ENCODE data around the gene C1QTNF1. TPM values are rescaled to one million over a fixed set of nuclear protein-coding genes. Genes with fewer than 3 reads are reported as not detected.
"Not testable (repeated sequence)": the region's sequence is repeated elsewhere in the genome, so short reads cannot be mapped to it uniquely, and the experiment has no call there.

Gene C1QTNF1
- polyA plus RNA-seq, 1 donor, result 3.8 TPM

DNA sequence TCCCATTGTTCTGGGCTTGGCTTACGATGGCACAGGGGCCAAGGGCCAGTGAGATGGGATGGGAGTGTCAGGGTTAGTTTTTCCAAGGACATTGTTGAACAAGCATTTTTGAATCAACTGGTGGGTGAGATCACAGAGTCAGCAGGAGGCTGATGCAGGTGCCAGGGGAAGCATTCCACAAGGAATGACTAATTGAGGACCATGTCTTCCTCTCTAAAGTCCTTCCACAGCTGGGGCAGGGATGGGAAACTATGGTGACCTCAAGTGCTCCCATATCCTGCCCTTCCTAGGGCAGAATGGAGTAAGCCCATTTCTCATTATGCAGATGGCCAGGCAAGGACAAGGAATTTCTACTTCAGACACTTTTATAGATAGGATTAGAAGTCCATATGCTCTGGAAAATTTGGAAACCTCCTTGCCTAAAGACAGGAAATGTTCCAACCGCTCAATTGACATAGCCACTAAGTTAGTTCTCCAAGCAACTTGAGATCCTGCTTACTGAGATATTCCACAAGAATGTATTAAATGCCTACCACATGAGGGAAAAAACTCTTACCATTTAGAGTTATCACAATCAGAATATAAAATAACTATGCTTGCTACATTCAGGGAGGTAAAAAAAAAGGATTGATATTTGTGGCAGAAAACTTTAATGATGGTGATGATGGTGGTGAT is 29.4 kb downstream of the C1QTNF1 start:
- no peak for DNase-seq (ENCODE audit: low read depth)

DNA sequence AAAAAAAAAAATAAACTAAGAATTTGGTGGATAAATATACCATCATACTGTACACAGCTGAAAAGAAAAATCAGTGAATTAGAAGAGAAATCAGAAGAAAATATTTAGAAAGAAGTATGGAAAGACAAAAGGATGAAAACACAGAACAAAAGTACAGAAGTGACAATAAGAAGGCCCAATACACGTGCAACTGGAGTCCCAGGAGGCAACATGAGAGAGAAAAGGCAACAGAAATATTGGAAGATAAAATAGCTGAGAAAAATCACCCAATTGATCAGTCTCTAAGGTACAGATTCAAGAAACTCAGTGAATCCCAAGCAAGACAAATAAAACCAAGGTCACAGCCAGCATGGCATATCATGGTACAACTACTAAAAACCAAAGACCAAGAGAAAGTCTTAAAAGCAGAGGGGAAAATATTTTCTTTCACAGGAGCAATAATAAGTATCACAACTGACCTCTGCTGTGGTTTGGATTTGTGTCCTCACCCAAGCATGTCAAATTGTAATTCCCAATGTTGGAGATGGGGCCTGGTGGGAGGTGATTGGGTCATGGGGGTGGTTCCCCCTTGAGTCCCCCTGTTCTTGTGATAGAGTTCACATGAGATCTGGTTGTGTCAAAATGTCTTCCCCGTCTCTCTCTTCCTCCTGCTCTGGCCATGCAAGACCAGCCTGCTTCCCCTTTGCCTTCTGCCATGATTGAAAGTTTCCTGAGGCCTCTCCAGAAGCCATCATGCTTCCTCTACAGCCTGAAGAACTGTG is 30.4 kb downstream of the C1QTNF1 start:
- no peak for DNase-seq (ENCODE audit: low read depth)

DNA sequence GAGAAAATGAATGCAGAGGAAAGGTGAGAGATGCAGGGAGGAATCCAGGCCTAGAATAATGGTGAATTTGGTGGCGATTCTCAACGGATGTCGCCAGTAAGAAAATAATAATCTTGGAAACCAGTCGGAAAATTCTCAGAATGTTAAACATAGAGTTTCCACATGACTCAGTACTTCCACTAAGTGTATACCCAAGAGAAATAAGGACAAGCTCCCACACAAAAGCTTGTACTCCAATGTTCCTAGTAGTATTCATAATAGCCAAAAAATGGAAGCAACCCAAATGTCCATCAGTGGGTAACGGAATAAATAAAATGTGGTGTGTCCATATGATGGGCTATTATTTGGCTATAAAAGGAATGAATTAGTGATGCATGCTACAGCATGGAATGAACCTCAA is 31.2 kb downstream of the C1QTNF1 start:
- no peak for DNase-seq (ENCODE audit: low read depth)

DNA sequence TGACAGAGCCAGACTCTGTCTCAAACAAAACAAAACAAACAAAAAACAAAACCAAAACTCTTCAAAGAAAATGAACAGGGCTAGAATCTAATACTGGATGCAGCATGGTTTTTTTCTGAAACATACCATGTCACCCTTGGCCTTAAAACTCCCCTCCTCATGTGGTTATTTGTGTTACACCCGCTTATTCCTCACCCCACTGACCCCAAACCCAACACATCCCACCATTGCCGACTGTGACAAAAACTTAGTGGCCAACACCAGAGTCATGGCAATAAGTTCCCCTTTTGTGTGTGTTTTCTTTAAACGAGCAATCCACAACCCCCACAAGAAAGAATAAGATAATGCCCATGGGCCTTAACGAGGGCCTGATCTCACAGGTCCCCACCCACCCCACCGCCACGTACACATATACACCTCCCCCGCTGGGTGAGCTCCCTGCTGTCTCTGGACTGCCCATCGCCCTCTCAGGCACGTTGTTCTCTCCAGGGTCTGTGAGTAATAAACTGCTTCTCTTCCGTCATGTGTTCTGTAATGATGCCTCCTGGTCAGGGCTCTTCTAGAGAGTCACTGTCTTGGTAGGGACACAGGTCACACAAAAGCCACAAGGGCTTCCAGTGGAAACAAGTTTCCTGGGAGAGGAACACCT is 33.9 kb downstream of the C1QTNF1 start:
- DNase-seq (ENCODE audit: low read depth), result no peak

DNA sequence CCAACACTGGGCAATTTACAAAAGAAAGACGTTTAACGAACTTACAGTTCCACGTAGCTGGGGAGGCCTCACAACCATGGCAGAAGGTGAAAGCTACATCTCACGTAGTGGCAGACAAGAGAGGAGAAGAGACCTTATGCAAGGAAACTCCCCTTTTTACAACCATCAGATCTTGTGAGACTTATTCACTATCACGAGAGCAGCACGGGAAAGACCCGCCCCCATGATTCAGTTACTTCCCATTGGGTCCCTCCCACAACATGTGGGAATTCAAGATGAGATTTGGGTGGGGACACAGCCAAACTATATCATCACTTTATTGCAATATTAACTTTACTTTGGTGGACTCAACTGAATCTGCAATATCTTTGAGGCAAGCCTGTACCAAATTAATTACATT is 38.7 kb downstream of the C1QTNF1 start:
- DNase-seq (ENCODE audit: low read depth), result no peak

DNA sequence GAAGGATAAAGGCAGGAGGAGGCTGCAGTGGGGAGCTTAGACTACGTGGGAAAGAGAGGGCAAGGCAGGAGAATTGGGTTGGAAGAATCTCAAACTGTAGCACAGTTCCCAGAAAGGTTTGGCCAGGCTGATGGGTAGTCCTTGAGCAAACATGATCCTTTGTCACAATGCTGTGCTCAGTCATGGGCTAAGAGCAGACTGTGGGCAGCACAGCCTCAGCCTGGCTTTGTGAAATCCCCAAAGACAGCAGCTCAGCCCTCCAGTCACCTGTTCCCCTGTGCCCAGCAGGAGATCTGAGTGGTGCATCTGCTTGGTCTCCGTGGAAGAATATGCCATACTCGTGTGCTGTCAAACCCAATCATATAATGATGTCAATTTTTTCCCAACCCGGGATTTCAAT is 40.1 kb downstream of the C1QTNF1 start:
- DNase-seq (ENCODE audit: low read depth), result no peak

DNA sequence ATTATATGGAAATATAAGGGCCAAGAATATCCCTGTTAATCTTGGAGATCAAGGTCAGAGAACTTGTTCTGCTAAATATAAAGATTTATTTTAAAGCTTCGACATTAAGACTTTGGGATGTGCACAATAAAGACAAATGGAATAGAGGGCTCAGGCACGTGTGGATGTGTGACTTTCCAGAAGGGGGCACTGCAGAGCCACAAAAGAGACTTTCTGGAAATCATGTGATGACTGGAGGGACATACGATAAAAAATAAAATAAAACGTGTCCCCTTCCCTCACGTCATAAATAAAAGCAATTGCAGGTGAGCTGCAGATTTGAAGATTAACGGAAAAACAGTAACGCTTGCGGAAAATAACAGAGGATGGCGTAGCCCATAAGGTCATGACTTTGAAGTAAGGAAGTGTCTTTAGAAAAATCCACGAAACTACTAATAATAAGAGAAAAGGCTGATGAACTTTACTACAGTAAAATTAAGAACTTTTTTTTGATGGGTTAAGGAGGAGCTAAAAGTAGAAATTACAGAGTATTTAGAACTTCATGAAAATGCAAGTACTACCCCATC is 41.2 kb downstream of the C1QTNF1 start:
- DNase-seq (ENCODE audit: low read depth), result no peak

DNA sequence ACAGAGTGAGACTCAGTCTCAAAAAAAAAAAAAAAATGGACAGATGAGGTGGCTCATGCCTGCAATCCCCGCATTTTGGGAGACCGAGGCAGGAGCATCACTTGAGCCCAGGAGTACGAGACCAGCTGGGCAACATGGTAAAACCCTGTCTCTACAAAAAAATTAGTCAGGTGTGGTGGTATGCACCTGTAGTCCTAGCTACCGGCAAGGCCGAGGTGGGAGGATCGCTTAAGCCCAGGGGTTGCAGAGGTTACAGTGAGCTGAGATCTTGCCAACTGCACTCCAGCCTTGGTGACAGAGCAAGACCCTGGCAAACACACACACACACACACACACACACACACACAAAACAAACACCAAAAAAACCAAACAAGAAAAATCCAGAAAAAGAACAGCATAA is 43.0 kb downstream of the C1QTNF1 start:
- no peak for DNase-seq (ENCODE audit: low read depth)

DNA sequence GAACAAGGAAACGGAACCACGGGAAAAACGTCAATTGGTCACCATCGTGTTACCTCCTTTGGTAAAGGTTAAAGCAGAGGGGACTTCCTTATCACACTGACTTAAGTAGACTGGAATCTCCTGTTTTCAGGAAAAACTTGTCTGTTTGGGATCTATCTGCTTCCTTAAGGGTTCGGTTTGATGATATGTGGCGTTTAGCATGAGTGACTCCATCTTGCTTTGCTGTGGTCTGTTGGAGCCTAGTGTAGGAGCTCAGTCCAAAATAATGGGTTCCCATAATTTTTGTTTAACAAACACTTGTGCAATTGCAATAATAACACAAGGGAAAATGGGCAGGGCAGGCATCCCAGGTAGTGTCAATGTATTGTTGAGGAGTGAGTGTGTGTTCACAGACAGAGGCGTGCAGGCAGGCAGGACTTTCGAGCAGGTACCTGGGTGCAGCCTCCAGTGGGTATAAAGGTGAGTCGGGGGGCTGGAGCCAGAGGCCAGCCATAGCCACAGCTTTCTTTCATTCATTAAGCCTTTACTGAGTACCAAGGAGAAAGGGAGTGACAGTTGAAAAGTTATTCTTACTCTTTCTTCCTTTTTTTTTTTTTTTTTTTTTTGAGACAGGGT is 46.4 kb downstream of the C1QTNF1 start:
- no peak for DNase-seq (ENCODE audit: low read depth)

DNA sequence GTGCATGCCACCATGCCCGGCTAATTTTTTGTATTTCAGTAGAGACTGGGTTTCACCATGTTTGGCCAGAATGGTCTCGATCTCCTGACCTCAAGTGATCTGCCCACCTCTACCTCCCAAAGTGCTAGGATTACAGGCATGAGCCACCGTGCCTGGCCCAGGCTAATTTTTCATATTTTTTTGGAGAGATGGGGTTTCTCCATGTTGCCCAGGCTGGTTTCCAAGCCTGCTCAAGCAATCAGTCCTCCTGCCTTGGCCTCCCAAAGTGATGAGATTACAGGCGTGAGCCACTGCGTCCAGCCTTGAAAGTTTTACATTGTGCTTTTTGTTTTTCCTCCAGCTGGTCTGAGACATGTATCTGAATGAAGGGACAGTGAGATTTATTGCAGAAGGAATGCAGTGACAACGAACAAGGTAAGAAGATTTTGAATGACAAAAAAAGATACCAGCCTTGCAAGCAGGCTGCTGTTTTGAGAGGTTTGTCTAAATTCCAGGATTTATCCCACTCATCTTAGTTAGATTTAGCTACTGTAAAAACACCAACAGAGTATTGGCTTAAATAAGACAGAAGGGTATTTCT is 47.3 kb downstream of the C1QTNF1 start:
- DNase-seq (ENCODE audit: low read depth), result no peak

DNA sequence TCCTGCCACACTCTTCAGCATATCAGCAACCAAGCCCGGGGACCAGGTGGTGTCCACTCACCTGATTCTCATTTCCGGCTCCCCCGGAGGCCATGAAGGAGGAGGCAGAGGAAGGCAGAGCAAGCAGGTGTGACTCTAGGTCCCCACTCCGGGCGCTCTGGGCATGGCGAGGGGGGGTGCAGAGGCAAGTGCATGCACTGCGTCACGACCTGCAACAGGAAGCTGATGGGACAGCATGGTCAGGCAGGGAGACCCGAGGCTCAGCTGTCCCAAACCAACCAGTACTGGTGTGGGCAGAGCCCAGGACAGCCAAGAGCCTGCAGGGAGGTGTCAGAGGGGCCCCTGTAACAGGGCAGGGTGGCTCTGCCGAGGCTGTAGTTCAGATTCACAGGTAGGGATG is 48.6 kb downstream of the C1QTNF1 start:
- no peak for DNase-seq (ENCODE audit: low read depth)

DNA sequence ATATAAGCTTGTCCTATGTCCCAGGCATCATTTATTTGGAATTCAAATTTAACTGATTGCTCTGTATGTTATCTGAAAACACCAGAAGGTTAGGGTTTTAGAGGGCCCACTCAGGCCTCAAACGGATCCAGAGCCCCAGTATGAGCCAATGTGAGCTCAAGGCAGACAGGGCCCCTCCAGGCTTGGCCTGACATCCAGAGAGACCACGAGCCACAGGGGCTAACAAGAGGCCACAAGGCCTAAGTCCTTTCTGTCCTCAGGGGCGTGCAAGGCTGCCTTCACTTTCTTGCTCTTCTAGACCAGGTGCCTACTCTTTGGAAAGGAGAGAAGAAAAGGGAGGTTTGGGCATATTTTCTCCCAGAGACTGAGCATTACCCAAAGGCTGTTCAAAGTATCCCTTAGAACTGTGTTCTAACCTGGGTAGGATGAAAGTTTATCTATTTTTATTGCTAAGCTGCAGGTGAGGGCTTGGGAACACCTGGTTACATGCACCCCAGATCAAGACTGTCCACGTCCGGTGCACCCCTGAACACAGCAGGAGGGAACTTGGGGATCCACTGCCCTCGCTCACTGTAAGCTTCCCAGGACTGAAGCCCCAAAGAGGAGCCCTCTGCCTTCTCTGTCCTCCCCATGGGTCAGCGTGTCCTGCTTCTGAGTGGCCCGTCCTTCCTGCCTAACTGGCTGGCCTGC is 49.2 kb downstream of the C1QTNF1 start:
- no peak for DNase-seq (ENCODE audit: low read depth)

DNA sequence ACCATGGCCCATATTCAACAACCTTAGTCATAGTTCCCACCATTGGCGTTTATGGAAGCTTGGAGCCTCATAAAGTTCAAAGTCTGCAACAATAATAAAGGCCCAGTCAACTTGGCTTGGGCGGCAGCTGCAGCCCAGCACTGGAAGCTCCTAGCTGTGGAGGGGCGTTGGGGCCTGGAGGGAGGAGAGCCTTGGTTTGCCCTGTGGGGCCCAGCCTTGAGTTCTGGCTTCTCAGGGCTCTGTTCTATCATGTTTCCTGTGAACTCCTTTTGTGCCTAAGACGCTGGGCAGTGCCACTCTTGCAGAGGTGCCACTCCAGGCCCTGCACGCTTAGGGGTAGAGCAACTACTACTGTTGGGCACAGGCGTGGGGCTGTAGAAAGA is 49.7 kb downstream of the C1QTNF1 start:
- no peak for DNase-seq (ENCODE audit: low read depth)

DNA sequence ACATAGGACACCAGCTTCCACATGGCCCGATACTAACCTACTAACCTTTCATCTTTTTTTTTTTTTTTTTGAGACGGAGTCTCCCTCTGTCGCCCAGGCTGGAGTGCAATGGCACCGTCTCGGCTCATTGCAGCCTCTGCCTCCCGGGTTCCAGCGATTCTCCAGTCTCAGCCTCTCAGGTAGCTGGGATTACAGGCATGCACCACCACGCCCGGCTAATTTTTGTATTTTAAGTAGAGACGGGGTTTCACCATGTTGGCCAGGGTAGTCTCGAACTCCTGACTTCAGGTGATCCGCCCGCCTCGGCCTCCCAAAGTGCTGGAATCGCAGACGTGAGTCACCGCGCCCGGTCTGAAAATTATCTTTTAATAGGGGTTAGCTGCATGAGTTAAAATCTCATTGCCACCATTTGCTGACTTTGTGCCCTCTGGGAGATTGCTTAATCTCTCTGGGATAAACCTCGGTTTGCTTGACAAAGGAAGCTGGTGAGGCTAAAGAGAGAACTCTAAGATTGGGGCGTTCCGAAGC is 50.2 kb downstream of the C1QTNF1 start:
- not testable (repeated sequence) for DNase-seq (ENCODE audit: low read depth)

DNA sequence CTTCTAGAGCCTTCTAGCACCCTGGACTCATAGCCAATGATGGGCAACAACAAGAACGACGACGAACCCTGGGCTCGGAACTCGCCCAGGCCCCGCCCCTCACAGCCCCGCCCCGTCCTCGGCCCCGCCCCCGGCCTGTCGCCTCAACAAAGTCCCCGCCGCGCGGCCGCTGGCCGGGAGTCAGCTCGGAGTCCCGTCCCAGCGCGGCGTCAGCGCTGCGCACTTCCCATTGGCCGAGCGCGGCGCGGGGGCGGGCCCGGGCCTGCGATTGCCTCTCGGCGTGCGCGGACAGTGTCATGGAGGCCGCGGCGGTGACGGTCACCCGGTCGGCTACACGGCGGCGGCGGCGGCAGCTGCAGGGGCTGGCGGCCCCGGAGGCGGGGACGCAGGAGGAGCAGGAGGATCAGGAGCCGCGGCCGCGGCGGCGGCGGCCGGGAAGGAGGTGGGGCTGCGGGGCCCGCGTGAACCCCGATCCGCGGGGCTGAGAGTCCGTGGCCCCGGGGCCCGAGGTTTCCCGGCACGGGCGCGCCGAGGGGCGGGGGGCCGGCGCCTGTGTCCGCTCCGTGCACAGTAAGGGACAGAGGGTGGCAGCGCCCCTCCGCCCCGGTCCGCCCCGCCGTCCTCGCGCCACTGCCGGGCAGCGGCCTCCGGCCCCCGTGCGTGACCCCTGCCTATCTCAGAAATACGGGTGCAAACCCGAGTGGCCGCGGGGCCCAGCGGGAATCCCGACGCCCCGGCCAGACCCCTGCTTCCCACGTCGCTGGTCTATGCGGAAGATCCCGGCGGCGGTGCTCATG is 50.9 kb downstream of the C1QTNF1 start, which contains the start of gene ENGASE:
Gene ENGASE, plus strand, starts transcription at position 176 of the 797 bp plus-strand sequence. Its CDS starts 121 bp downstream, at position 297.
- peak; percentile 69 for DNase-seq (ENCODE audit: low read depth)

DNA sequence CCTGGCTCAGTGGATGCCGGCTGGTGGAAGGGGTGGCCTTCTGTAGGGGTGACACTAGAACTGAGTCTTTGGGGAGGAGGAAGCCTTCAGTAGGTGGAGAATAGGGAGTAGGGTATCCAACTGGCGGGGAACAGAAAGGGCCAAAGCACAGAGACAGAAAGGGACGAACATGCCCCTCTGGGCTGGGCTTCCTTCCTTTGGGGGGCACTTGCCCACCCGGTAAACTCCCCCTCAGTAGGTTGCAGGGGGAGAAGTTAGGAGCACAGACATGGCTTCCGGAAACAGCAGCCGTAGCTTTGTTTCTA is 51.4 kb downstream of the C1QTNF1 start:
- DNase-seq (ENCODE audit: low read depth), result no peak

DNA sequence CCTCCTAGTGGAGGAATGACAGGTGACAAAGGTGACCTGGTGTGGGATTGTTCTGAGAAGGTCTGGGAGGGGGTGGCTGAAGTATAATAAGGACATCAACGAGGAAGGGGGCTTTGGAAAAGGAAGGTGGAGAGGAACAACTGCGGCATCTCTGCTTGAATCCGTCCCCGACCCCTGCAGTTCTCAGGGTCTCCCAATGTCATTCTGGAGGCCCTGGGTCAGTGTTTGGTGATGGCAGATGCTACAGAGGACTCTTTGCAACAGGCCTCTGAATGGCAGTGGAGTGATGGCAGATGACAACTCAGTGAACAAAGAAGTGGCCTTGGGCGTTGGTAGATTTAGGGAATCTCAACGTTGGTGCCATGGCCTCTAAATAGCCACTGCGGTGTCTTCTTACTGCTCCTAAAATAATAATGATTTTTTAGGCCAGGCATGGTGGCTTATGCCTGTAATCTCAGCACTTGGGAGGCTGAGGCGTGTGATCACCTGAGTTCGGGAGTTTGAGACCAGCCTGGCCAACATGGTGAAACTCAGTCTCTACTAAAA is 52.0 kb downstream of the C1QTNF1 start:
- no peak for DNase-seq (ENCODE audit: low read depth)

DNA sequence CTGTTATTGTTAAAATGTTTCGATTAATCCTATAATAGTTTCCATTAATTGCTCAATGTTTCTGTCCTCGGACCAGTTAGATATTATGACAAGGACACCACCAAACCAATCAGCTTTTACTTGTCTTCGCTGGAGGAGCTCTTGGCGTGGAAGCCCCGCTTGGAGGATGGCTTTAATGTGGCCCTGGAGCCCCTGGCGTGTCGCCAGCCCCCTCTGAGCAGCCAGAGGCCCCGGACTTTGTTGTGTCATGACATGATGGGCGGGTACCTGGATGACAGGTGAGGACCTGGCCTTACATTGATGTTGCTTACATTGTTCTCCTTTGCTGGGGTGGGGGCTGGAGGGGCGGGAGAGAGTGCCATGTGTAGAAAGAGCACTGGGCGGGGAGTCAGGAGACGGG is 53.6 kb downstream of the C1QTNF1 start:
- DNase-seq (ENCODE audit: low read depth), result no peak

DNA sequence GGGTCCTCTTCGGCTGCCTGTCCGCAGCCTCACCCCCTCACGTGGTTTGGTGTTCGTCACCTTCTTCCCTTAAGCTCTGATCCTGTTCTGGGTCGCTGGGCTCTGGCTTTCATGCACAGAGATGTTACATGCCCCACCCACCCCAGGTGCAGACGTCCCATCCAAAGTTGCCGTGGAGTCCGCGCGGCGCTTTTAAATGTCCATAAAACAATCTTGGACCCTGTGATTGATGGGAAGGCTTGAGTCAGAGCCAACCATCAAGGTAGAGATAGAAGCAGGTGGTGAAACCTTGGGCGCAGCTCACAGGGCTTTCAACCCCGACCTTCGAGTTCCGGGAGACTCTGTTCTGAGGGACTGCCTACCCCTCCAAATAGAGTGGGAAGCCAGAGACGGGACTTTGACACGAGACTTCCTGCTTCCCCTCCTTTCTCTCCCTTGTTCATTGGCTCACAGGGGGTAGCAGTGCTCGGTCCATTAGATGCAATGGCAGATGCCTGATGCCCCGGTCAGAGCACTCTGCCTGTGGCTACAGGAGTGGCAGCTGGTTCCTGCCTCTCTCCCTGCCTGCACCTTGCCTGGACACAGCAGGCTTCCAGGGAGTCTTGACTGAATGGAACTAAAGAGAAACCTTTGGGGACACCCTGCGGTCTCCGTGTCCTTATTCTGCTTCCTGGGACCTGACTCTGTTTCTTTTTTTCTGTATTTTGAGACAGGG is 54.7 kb downstream of the C1QTNF1 start:
- no peak for DNase-seq (ENCODE audit: low read depth)

Data from forelimb muscle (tissue), 1 donor.